Measurements from ENCODE around the gene MRPS12.

DNA sequence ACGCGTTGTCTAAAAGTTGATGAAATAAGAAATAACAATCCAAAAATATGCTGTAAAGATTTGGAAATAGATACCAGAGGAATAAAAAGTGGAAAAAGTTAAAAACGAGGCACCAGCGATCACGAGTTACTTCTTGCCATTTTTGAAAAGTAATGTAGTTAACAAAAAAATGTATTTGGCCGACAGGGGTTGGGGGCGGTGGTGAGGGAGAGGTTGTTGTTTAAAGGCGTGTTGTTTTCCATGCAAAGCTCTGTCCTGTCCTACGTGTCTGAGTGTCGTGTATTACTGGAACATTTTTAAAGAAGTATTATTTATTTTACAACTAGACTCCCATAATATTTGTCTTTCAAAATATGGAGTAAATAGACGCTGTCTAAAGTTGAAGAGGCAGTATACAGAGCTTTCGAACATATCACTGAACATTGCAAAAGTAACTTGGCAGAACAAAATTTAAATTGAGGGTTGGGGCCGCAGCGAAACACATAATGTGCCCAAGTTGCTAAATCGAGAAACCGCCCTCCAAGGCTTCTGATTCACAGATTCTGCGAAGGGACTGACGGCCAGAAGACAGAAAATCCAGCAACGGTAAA, 44.0 kb downstream of the MRPS12 start:
- TF ChIP-seq KAT7 (CRISPR knock-in tag; IDR thresholded peaks at IDR 0.05; ENCODE audit: borderline replicate concordance) (no peak), IKZF4 (CRISPR knock-in tag; IDR thresholded peaks at IDR 0.05; ENCODE audit: borderline replicate concordance, low read depth, not compliant biosample characterization) (no peak), KDM1A (CRISPR knock-in tag; IDR thresholded peaks at IDR 0.05) (no peak), CTCF (CRISPR knock-in tag; IDR thresholded peaks at IDR 0.05) (no peak), ZNF749 (CRISPR knock-in tag; IDR thresholded peaks at IDR 0.05; ENCODE audit: borderline replicate concordance) (no peak), HNF4A (CRISPR knock-in tag; IDR thresholded peaks at IDR 0.05) (no peak), ATF3 (CRISPR knock-in tag; IDR thresholded peaks at IDR 0.05) (no peak), GTF2F1 (IDR thresholded peaks at IDR 0.05; ENCODE audit: low read length) (no peak), AGO1 (IDR thresholded peaks at IDR 0.05; ENCODE audit: low read depth, low read length, poor library complexity, severe bottlenecking) (no peak), HES4 (CRISPR knock-in tag; IDR thresholded peaks at IDR 0.05; ENCODE audit: borderline replicate concordance) (no peak)
- TF ChIP-seq, protein P1, sequence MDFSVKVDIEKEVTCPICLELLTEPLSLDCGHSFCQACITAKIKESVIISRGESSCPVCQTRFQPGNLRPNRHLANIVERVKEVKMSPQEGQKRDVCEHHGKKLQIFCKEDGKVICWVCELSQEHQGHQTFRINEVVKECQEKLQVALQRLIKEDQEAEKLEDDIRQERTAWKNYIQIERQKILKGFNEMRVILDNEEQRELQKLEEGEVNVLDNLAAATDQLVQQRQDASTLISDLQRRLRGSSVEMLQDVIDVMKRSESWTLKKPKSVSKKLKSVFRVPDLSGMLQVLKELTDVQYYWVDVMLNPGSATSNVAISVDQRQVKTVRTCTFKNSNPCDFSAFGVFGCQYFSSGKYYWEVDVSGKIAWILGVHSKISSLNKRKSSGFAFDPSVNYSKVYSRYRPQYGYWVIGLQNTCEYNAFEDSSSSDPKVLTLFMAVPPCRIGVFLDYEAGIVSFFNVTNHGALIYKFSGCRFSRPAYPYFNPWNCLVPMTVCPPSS (IDR thresholded peaks at IDR 0.05), result no peak
